ENCODE data around the gene SLC49A4.

The SLC49A4 gene

DNA sequence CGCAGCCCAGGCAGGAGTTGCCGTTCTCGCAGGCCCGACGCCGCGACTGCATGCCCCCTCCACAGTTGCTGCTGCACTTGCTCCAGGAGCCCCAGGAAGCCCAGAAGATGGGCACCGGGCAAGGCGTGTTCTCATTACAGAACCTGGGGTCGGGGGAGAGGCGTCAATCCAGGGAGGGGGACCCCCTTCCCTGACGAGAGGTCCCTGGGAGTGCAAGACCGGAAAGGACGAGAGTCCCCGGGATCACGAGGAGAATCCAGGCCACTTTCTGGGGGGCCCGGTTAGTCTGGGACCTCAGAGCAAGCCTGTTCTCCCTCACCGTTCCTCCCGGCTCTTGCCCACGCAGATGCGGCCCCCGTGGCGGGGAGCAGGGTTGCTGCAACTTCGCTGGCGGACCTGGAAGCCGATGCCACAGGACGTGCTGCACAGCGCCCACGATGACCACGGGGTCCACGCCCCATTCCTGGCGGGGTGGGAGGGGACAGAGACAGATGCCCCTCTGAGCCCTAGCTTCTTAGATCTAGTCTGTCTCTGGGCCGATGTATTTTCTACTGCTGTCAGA is 118.8 kb downstream of the SLC49A4 start:
- H3K27me3 Mint-ChIP-seq: peaks cover 41 to 70% of the 10 kb centered on the region in 2 donors
- no peaks in the 10 kb centered on the region for H3K36me3 Mint-ChIP-seq (ENCODE audit: insufficient read depth)
- H3K9me3 Mint-ChIP-seq: no peaks in the 10 kb centered on the region
- no peak overlapping the region for H3K27ac Mint-ChIP-seq
- DNase-seq: no peak
- ATAC-seq (replicated peaks): no peak
- peak overlapping the region in 1 of 2 donors; percentile 36 for H3K4me3 Mint-ChIP-seq
- peaks cover 9 to 10% of the 10 kb centered on the region in 2 donors for H3K4me1 Mint-ChIP-seq (ENCODE audit: low read depth in 2 of 2)

DNA sequence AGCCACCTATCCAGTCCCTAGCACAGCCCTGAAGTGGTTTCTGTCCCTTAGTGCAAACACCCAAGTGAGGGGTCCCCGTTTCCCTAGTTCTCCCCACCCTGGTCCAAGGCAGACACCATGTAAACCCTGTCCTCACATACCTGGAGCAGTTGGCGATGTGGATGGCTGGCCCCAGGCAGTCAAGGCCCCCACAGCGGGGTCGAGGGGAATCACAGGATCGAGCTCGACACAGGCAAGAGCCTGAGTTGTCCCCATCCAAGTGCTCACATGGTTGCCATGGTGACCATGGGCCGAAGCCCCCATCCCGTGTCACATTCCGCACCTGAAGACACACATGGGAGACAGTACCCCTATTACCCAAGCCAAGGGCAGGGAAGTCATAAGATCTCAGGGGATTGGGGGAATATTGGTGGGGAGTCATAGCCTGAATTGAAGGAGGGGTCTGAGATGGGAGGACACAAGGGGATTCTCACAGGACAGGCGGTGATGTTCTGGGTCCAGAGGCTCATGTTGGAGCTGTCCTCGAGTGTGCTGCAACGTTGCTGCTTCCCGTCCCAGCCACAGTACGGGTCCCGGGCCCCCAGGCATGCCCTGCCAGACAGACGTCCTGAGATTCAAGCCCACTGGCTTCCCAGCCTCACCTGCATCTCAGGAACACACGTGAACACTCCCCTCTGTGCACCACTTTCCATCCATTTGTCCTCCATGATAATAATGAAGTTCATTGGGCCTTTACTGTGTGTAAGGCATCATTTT is 120.6 kb downstream of the SLC49A4 start:
- no peaks in the 10 kb centered on the region for H3K9me3 Mint-ChIP-seq
- H3K4me1 Mint-ChIP-seq (ENCODE audit: low read depth in 2 of 2): peaks cover 9 to 10% of the 10 kb centered on the region in 2 donors
- no peak overlapping the region for H3K27ac Mint-ChIP-seq
- ATAC-seq (replicated peaks) (no peak), DNase-seq (no peak)
- H3K4me3 Mint-ChIP-seq: no peak overlapping the region
- H3K27me3 Mint-ChIP-seq: peaks cover 36 to 70% of the 10 kb centered on the region in 2 donors
- no peaks in the 10 kb centered on the region for H3K36me3 Mint-ChIP-seq (ENCODE audit: insufficient read depth)

DNA sequence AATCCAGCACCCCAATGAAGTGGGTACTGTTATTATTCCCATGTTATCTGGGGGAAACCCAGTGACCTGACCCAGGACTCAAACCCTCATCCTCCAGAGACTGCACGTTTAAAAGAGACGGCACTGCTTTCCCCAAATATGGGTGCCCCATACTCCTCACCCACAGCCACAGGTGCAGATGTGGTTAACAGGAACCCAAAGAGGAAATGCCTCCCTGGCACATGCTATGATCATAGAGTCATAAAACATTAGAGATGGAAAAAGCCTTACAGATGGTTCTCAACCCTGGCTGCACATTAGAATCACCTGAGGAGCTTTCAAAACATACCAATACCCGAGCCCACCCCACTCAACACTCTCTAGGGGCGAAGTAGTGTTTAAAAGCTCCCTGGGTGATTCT is 121.2 kb downstream of the SLC49A4 start:
- H3K36me3 Mint-ChIP-seq (ENCODE audit: insufficient read depth): no peaks in the 10 kb centered on the region
- H3K4me1 Mint-ChIP-seq (ENCODE audit: low read depth in 2 of 2): peaks cover 9 to 10% of the 10 kb centered on the region in 2 donors
- DNase-seq: no peak
- no peak overlapping the region for H3K27ac Mint-ChIP-seq
- no peak for ATAC-seq (replicated peaks)
- H3K4me3 Mint-ChIP-seq: no peak overlapping the region
- no peaks in the 10 kb centered on the region for H3K9me3 Mint-ChIP-seq
- peaks cover 35 to 70% of the 10 kb centered on the region in 2 donors for H3K27me3 Mint-ChIP-seq

DNA sequence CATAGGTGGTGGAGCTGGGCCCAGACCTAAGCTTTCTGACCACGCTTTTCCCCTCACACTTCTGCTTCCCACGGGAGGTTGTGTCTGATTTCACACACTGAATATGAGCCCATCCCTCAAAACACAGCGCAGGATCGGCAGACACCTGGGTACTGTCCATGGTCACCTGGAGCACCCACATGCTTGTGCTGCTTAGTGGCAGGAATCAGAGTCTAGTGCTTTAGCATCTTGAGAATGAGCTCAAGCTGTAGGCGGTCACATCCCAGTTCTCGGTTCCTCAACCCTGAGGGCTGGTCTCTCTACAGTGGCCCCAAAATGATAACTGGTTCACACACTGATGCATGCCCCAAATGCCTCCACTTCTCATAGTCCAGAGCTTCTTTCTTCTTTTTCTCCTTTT is 121.7 kb downstream of the SLC49A4 start:
- no peak overlapping the region for H3K4me3 Mint-ChIP-seq
- H3K9me3 Mint-ChIP-seq: no peaks in the 10 kb centered on the region
- H3K36me3 Mint-ChIP-seq (ENCODE audit: insufficient read depth): no peaks in the 10 kb centered on the region
- H3K27ac Mint-ChIP-seq: no peak overlapping the region
- H3K27me3 Mint-ChIP-seq: peaks cover 32 to 70% of the 10 kb centered on the region in 2 donors
- H3K4me1 Mint-ChIP-seq (ENCODE audit: low read depth in 2 of 2): peaks cover 9 to 10% of the 10 kb centered on the region in 2 donors
- ATAC-seq (replicated peaks) (no peak), DNase-seq (no peak)

DNA sequence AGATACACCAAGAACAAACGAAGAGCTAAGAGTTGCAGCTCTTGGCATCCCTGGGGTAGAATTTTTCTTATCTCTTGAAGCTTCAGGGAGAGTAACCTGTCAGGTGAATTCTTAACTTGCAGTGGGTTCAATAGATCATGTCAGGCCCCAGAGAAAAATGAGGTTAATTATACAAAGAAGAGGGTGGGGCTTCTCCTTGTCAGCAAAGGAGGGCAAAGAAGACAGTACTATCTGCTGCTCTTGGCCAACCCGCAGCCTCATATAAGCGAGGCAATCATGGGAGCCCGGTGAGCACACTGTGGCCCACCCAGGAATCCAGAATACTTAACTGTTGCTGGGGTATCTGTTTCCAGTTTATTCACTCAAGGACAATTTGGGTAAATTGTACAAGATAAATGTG is 122.5 kb downstream of the SLC49A4 start:
- no peak overlapping the region for H3K4me3 Mint-ChIP-seq
- no peak overlapping the region for H3K27ac Mint-ChIP-seq
- H3K27me3 Mint-ChIP-seq: peaks cover 25 to 62% of the 10 kb centered on the region in 2 donors
- ATAC-seq (replicated peaks) (no peak), DNase-seq (no peak)
- no peaks in the 10 kb centered on the region for H3K9me3 Mint-ChIP-seq
- H3K36me3 Mint-ChIP-seq (ENCODE audit: insufficient read depth): no peaks in the 10 kb centered on the region
- peaks cover 7 to 10% of the 10 kb centered on the region in 2 donors for H3K4me1 Mint-ChIP-seq (ENCODE audit: low read depth in 2 of 2)

DNA sequence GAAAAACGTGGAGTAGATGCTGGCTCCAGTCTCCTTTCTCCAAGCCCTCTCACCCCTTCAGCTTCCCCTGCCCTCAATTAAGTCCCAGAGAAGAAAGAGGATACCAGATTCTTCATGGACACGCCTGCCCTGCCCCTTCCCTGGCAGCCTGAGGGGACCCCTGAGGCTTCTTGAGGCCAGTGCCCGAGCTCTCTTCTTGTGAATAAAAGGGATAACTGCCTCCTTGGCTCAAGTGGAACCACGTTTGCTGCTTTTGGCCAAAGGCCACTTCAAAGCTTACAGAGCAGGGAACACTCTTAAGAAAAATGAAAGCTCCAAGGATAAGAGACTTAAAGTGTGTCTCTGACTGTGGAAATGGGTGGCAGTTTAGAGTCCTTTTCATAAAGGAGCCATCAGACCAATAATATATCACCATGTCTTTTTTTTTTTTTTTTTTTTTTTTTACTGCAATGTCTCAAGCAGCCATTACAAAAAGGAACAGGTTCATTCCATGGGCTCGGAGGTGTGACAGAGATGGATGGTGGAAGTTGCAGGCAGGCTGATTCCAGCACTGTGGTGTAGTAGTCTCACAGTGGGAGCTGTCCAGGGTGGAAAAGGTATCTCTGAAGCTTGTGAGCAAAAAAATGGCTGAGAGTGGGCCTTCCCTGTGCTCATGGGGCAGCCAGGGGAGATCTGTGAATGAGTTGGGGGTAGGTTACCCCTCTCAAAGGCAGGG is 123.9 kb downstream of the SLC49A4 start:
- Mint-ChIP-seq H3K27me3 (peaks cover 24 to 59% of the 10 kb centered on the region in 2 donors), H3K9me3 (no peaks in the 10 kb centered on the region), H3K4me3 (no peak overlapping the region), H3K4me1 (ENCODE audit: low read depth in 2 of 2) (peaks cover 7 to 10% of the 10 kb centered on the region in 2 donors), H3K36me3 (ENCODE audit: insufficient read depth) (no peaks in the 10 kb centered on the region), H3K27ac (no peak overlapping the region)
- ATAC-seq (replicated peaks) (no peak), DNase-seq (no peak)

DNA sequence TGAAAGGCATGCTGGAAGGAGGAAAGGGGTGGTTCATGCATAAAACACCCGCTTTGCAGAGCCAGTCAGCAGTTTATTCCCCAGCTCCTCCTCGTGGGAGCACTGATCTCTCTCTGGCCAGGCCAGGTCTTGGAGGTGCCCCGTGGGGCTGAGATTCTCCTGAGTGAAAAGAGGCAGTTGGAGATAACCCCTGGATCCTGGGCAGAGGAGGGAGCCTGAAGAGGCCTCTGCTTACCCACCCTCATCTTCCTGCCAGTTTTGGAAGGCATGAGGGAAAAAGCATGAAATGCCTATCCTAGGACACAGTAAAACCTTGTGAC is 124.4 kb downstream of the SLC49A4 start:
- no peak overlapping the region for H3K27ac Mint-ChIP-seq
- peaks cover 19 to 54% of the 10 kb centered on the region in 2 donors for H3K27me3 Mint-ChIP-seq

DNA sequence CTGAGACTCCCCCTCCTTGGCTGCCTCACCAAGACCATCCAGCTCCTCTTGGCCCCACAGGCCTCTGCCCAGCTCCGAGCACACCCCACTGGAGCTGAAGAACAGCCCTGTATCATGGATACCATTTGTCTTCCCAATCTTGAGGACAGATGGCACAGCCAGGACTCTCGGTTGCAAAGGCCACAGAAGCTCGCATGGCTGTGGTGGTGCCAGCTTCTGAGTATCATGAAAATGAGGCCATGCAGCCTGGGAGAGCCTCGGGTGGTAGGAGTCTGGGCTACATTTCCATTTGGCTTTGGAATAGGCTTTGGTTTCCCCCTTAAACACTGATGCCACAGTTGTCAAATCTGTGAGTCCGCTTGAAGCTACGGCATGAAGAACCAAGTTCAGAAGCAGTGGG is 126.1 kb downstream of the SLC49A4 start:
- no peak for ATAC-seq (replicated peaks)
- Mint-ChIP-seq H3K36me3 (ENCODE audit: insufficient read depth) (no peaks in the 10 kb centered on the region), H3K27ac (no peak overlapping the region), H3K9me3 (no peaks in the 10 kb centered on the region), H3K4me3 (no peak overlapping the region), H3K4me1 (ENCODE audit: low read depth in 2 of 2) (peaks cover 3 to 4% of the 10 kb centered on the region in 2 donors), H3K27me3 (peaks cover 19 to 44% of the 10 kb centered on the region in 2 donors)
- no peak for DNase-seq

More for the DNA sequence above, 124.4 kb downstream of the SLC49A4 start:
- Mint-ChIP-seq H3K9me3 (no peaks in the 10 kb centered on the region), H3K4me1 (ENCODE audit: low read depth in 2 of 2) (peaks cover 7 to 10% of the 10 kb centered on the region in 2 donors), H3K4me3 (no peak overlapping the region), H3K36me3 (ENCODE audit: insufficient read depth) (no peaks in the 10 kb centered on the region)
- ATAC-seq (replicated peaks) (no peak), DNase-seq (no peak)

DNA sequence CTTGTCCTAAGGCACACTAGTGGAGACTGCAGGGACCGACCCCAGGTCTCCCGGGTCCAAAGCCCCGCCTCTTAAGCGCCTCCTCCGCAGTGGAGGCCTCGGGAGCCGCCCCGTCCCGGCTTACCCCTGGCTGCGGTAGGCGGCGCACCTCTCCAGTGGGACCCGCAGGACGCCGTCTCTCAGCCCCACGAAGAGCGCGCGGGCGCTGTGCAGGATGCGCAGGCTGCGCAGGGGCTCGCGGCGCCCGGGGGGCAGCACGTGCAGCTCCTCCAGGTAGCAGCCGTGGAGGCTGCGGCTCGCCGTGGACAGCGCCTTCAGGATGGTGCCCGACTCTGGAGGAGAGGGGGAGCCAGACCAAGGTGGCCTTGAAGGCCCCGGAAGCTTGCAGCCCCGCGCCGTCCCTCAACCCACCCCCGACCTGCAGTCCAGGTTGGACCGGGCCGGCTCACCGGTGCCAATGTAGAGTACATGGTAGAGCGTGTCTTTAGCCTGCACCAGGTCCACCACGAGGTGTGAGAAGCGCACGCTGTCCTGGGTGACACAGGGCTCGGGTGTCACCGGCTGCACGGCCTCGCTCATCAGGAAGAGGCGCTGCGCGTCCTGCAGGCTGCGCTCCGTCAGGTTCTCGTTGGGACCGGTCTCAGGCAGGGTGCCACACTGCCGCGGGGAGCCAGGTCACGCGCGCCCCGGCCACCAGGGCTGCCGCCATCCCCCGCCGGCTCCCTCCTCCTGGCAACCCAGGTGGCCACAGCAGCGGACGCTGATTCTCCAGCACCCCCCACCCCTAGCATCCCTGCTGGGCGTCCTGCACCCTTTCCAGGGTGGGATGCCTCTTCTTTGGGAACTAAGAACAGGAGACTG is 127.2 kb downstream of the SLC49A4 start:
- peaks cover 22 to 40% of the 10 kb centered on the region in 2 donors for H3K27me3 Mint-ChIP-seq
- DNase-seq: no peak

DNA sequence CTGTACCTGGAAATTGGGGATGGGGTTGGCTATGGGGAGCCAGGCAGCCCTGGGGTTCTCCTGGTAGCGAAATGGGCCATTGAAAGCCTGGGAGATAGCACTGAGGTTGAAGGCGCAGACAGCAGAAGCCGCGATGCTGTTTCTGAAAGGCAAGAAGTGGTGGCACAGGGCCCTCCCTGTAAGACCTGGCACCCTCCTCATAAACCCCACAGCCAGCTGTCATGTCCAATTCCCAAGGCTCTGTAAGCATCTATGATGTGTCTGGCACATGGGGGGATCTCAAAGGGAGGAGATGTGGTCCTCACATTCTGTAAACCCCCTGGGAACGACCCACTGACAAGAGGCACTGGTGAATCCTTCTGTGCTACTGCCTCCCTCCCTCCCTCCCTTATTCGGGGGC is 128.7 kb downstream of the SLC49A4 start:
- DNase-seq (no peak), ATAC-seq (replicated peaks) (no peak)
- no peaks in the 10 kb centered on the region for H3K9me3 Mint-ChIP-seq
- H3K27ac Mint-ChIP-seq: no peak overlapping the region
- no peaks in the 10 kb centered on the region for H3K36me3 Mint-ChIP-seq (ENCODE audit: insufficient read depth)
- no peaks in the 10 kb centered on the region for H3K4me1 Mint-ChIP-seq (ENCODE audit: low read depth in 2 of 2)
- peaks cover 25 to 48% of the 10 kb centered on the region in 2 donors for H3K27me3 Mint-ChIP-seq
- H3K4me3 Mint-ChIP-seq: no peak overlapping the region

More for the DNA sequence above, 127.2 kb downstream of the SLC49A4 start:
- H3K27ac Mint-ChIP-seq: no peak overlapping the region
- no peaks in the 10 kb centered on the region for H3K36me3 Mint-ChIP-seq (ENCODE audit: insufficient read depth)
- ATAC-seq (replicated peaks): peak; percentile 74
- H3K9me3 Mint-ChIP-seq: no peaks in the 10 kb centered on the region
- H3K4me3 Mint-ChIP-seq: peak overlapping the region in 1 of 2 donors; percentile 21
- H3K4me1 Mint-ChIP-seq (ENCODE audit: low read depth in 2 of 2): no peaks in the 10 kb centered on the region

DNA sequence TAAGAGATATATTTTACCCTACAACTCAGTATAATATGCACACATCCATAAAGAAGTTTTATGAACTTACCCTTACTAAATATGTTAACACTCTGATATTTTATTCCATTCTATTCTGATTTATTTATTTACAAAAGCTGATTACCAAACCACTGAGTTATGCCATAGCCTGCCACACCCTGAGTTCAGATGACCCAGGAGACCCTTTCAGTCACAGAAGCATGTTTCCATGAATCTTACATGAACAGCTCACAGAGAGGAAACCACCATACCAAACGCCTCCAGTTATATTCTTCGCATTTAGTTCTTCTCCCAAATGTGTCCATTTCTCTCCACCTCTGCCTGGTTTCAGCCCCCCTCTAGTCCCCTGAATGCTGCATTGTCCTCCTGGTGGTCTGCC is 129.2 kb downstream of the SLC49A4 start:
- H3K27me3 Mint-ChIP-seq: peaks cover 28 to 48% of the 10 kb centered on the region in 2 donors
- H3K4me1 Mint-ChIP-seq (ENCODE audit: low read depth in 2 of 2): no peaks in the 10 kb centered on the region
- no peak for ATAC-seq (replicated peaks)

DNA sequence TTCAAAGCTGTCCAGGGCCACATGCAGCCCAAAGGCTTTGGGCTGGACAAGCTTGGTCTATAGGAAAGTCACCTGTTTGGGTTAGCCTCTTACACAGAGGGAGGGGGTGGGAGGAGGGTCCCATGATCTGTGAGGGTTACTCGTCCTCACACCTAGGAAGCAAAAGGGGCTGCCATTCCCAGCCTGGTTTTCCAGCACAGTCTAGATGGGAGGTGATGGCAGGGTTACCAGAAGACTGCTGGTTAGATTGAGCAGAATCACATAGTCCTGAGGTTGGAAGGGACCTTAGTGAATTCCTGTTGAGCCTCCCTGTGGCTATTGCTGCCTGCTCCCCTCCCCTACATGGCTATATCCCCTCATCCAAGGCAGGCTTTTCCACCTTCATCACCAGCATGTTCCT is 130.9 kb downstream of the SLC49A4 start:
- no peak overlapping the region for H3K27ac Mint-ChIP-seq
- DNase-seq: no peak
- no peaks in the 10 kb centered on the region for H3K9me3 Mint-ChIP-seq
- H3K27me3 Mint-ChIP-seq: peaks cover 17 to 32% of the 10 kb centered on the region in 2 donors
- H3K4me3 Mint-ChIP-seq: no peak overlapping the region
- ATAC-seq (replicated peaks): no peak
- H3K4me1 Mint-ChIP-seq (ENCODE audit: low read depth in 2 of 2): no peaks in the 10 kb centered on the region
- no peaks in the 10 kb centered on the region for H3K36me3 Mint-ChIP-seq (ENCODE audit: insufficient read depth)

More for the DNA sequence above, 129.2 kb downstream of the SLC49A4 start:
- Mint-ChIP-seq H3K36me3 (ENCODE audit: insufficient read depth) (no peaks in the 10 kb centered on the region), H3K9me3 (no peaks in the 10 kb centered on the region), H3K4me3 (no peak overlapping the region), H3K27ac (no peak overlapping the region)
- no peak for DNase-seq

DNA sequence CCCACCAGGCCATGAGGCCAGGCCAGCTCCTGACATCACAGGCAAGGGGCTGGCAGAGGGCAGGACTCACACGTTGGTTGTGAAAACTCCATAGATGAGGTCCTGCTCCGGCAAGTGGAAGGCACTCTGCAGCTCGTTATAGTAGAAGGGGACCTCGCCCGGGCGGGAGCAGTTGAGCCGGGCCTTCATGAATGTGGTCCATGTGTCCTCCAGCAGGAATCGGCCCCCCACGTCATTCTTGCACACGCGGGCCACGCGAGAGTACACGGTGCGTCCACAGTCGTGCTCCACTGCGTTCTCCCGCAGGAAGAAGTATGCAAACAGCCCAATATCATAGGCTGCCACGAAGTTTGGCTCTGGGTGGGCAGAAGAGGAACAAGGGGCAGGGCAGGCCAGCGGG is 131.5 kb downstream of the SLC49A4 start:
- Mint-ChIP-seq H3K27me3 (peaks cover 17 to 26% of the 10 kb centered on the region in 2 donors), H3K36me3 (ENCODE audit: insufficient read depth) (no peaks in the 10 kb centered on the region), H3K4me3 (no peak overlapping the region), H3K9me3 (no peaks in the 10 kb centered on the region), H3K27ac (no peak overlapping the region), H3K4me1 (ENCODE audit: low read depth in 2 of 2) (no peaks in the 10 kb centered on the region)
- ATAC-seq (replicated peaks): no peak
- DNase-seq: no peak
